Measurements from ENCODE around the gene TMEM143.

DNA sequence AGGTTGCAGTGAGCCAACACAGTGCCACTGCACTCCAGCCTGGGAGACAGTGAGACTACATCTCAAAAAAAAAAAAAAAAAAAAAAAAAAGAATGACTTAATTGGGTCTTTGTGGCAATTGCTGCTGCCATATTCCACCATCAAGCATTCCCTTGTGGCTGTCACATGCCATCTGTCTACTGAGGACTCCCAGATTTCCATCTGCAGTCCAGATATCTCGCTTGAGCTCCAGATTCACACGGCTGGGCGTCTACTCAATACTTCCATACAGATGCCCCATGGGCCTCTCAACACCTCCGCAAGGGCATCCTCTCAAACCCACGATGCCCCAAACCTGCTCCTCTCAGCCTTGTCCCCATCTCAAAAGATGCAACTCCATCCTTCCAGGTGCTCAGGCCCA is 12.9 kb downstream of the TMEM143 start:
- TF ChIP-seq, protein P1, sequence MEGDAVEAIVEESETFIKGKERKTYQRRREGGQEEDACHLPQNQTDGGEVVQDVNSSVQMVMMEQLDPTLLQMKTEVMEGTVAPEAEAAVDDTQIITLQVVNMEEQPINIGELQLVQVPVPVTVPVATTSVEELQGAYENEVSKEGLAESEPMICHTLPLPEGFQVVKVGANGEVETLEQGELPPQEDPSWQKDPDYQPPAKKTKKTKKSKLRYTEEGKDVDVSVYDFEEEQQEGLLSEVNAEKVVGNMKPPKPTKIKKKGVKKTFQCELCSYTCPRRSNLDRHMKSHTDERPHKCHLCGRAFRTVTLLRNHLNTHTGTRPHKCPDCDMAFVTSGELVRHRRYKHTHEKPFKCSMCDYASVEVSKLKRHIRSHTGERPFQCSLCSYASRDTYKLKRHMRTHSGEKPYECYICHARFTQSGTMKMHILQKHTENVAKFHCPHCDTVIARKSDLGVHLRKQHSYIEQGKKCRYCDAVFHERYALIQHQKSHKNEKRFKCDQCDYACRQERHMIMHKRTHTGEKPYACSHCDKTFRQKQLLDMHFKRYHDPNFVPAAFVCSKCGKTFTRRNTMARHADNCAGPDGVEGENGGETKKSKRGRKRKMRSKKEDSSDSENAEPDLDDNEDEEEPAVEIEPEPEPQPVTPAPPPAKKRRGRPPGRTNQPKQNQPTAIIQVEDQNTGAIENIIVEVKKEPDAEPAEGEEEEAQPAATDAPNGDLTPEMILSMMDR (conservative IDR thresholded peaks at IDR 0.05; ENCODE audit: low read length) = no peak
- TF ChIP-seq EZH2phosphoT487 (IDR thresholded peaks at IDR 0.05; ENCODE audit: borderline replicate concordance) = no peak

Data from Loucy (cell line).